ENCODE data around the gene CDCP1.

Gene CDCP1

DNA sequence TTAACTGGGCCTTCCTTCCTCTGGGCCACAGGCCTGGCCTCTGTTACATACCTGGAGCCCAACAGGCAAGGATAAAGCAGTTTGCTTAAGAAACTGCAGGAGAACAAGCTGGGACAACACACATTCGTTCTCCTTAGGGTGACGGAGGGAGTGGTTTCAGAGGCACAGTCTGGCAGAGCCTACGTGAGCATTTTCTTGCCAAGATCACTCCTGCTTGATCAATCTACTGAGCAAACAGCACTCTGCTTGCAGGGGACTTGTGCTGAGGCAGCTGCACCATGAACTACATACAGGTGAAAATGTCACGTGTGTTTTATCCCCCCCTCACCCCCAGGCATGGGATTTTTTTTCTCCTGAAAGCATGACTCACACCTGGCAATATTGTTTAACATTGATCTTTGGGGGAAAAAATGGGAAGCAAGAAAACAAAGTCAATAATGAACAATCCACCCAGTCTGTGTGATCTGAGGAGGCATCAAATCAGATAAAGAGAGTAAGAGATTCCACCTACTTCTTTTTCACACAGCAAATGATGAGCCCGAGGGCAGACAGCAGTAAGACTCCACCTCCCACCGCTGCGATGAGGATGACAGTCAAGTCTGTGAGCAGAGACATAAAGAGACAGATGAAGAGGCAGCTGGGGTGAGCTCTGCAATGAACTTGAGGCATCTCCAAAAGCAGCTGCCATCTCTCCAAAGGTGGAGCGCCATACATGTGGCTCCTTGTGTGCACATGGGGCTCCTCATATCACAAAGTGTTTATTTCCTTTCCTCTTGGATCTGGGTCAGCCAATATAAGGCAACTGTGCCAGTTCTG, 57.4 kb downstream of the CDCP1 start:
- H3K4me1 ChIP-seq (ENCODE audit: insufficient read depth, low read length, severe bottlenecking): no peaks in the 10 kb centered on the region
- H3K9me3 ChIP-seq (ENCODE audit: low read length): no peaks in the 10 kb centered on the region
- no peaks in the 10 kb centered on the region; the same call in 1 of the 2 replicates for H3K36me3 ChIP-seq (ENCODE audit: insufficient read depth, low read length)
- H3K9me2 ChIP-seq (ENCODE audit: low read depth, low read length): no peaks in the 10 kb centered on the region
- no peak overlapping the region for H2AFZ ChIP-seq (ENCODE audit: low read length)
- no peaks in the 10 kb centered on the region for H4K20me1 ChIP-seq (ENCODE audit: insufficient read depth, low read length)
- H3K4me2 ChIP-seq (ENCODE audit: low read length): no peak overlapping the region
- no peaks in the 10 kb centered on the region for H3F3A ChIP-seq (ENCODE audit: insufficient read depth, low read length)
- H3K79me2 ChIP-seq (ENCODE audit: insufficient read depth, low read length): no peaks in the 10 kb centered on the region
- peaks cover 13% of the 10 kb centered on the region; the same call in 1 of the 2 replicates for H3K27me3 ChIP-seq (ENCODE audit: insufficient read depth, low read length)
- H3K4me3 ChIP-seq (ENCODE audit: low read depth, low read length, poor library complexity, severe bottlenecking): no peak overlapping the region
- TF ChIP-seq EZH2 (IDR thresholded peaks at IDR 0.05; ENCODE audit: borderline replicate concordance, low read length): no peak
- TF ChIP-seq, protein P1, sequence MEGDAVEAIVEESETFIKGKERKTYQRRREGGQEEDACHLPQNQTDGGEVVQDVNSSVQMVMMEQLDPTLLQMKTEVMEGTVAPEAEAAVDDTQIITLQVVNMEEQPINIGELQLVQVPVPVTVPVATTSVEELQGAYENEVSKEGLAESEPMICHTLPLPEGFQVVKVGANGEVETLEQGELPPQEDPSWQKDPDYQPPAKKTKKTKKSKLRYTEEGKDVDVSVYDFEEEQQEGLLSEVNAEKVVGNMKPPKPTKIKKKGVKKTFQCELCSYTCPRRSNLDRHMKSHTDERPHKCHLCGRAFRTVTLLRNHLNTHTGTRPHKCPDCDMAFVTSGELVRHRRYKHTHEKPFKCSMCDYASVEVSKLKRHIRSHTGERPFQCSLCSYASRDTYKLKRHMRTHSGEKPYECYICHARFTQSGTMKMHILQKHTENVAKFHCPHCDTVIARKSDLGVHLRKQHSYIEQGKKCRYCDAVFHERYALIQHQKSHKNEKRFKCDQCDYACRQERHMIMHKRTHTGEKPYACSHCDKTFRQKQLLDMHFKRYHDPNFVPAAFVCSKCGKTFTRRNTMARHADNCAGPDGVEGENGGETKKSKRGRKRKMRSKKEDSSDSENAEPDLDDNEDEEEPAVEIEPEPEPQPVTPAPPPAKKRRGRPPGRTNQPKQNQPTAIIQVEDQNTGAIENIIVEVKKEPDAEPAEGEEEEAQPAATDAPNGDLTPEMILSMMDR (IDR thresholded peaks at IDR 0.05; ENCODE audit: low read length): no peak
- H3K27ac ChIP-seq (ENCODE audit: low read depth, low read length, poor library complexity, severe bottlenecking): no peak overlapping the region
- H3K9ac ChIP-seq (ENCODE audit: low read length): no peak overlapping the region

GRCh38 chr3:45087155-45087554, 59.0 kb downstream of the CDCP1 start:
- no peak overlapping the region for H2AFZ ChIP-seq (ENCODE audit: low read length)
- H3K36me3 ChIP-seq (ENCODE audit: insufficient read depth, low read length): no peaks in the 10 kb centered on the region; the same call in 1 of the 2 replicates
- no peaks in the 10 kb centered on the region for H3F3A ChIP-seq (ENCODE audit: insufficient read depth, low read length)
- no peak overlapping the region for H3K4me2 ChIP-seq (ENCODE audit: low read length)
- no peak for TF ChIP-seq EZH2 (IDR thresholded peaks at IDR 0.05; ENCODE audit: borderline replicate concordance, low read length)
- TF ChIP-seq, protein P1 (IDR thresholded peaks at IDR 0.05; ENCODE audit: low read length): no peak
- no peak overlapping the region for H3K4me3 ChIP-seq (ENCODE audit: low read depth, low read length, poor library complexity, severe bottlenecking)
- no peaks in the 10 kb centered on the region for H4K20me1 ChIP-seq (ENCODE audit: insufficient read depth, low read length)
- no peaks in the 10 kb centered on the region for H3K9me2 ChIP-seq (ENCODE audit: low read depth, low read length)
- H3K79me2 ChIP-seq (ENCODE audit: insufficient read depth, low read length): no peaks in the 10 kb centered on the region
- no peak overlapping the region for H3K27ac ChIP-seq (ENCODE audit: low read depth, low read length, poor library complexity, severe bottlenecking)
- H3K9ac ChIP-seq (ENCODE audit: low read length): no peak overlapping the region
- H3K4me1 ChIP-seq (ENCODE audit: insufficient read depth, low read length, severe bottlenecking): no peaks in the 10 kb centered on the region
- peaks cover 13% of the 10 kb centered on the region for H3K27me3 ChIP-seq (ENCODE audit: insufficient read depth, low read length)
- H3K9me3 ChIP-seq (ENCODE audit: low read length): no peaks in the 10 kb centered on the region

- Histone ChIP-seq H3K4me3 (ENCODE audit: low read depth, low read length, poor library complexity, severe bottlenecking) (no peak overlapping the region), H3K27ac (ENCODE audit: low read depth, low read length, poor library complexity, severe bottlenecking) (no peak overlapping the region), H2AFZ (ENCODE audit: low read length) (no peak overlapping the region), H3K36me3 (ENCODE audit: insufficient read depth, low read length) (no peaks in the 10 kb centered on the region), H3K4me2 (ENCODE audit: low read length) (no peak overlapping the region), H4K20me1 (ENCODE audit: insufficient read depth, low read length) (no peaks in the 10 kb centered on the region), H3F3A (ENCODE audit: insufficient read depth, low read length) (no peaks in the 10 kb centered on the region), H3K4me1 (ENCODE audit: insufficient read depth, low read length, severe bottlenecking) (no peaks in the 10 kb centered on the region), H3K79me2 (ENCODE audit: insufficient read depth, low read length) (no peaks in the 10 kb centered on the region), H3K27me3 (ENCODE audit: insufficient read depth, low read length) (peaks cover 6% of the 10 kb centered on the region), H3K9me2 (ENCODE audit: low read depth, low read length) (no peaks in the 10 kb centered on the region), H3K9ac (ENCODE audit: low read length) (no peak overlapping the region), H3K9me3 (ENCODE audit: low read length) (no peaks in the 10 kb centered on the region)
- no peak for TF ChIP-seq EZH2 (IDR thresholded peaks at IDR 0.05; ENCODE audit: borderline replicate concordance, low read length)
- TF ChIP-seq, protein P1 (IDR thresholded peaks at IDR 0.05; ENCODE audit: low read length): no peak
Observed at GRCh38 chr3:45084820-45085816, 61.1 kb downstream of the CDCP1 start.
